Smooth muscle cell (in vitro differentiated cells): ENCODE results near the gene TRAPPC5. TPM values are rescaled to one million over a fixed set of nuclear protein-coding genes. Genes with fewer than 3 reads are reported as not detected.
"Not testable (repeated sequence)": the region's sequence is repeated elsewhere in the genome, so short reads cannot be mapped to it uniquely, and the experiment has no call there.

Experiments
- DNase-seq: peaks from one replicate; lab custom pipeline; 2025; ENCODE audit not compliant: unreplicated experiment; lab: John Stamatoyannopoulos, UW
- H2AFZ ChIP-seq: fragments of 200-600 bp; sonication (generic); 2 replicates; pipeline ENCODE4 v1.6.0; 2016; ENCODE audit warnings: antibody characterized with exemption, low read depth, mild to moderate bottlenecking
- H3F3A ChIP-seq: fragments of 200-600 bp; sonication (generic); 2 replicates; pipeline ENCODE4 v1.6.0; 2017; ENCODE audit warnings: antibody characterized with exemption, low read depth
- H3K27ac ChIP-seq: fragments of 200-600 bp; sonication (generic); 2 replicates; pipeline ENCODE4 v1.5.1; 2016; ENCODE audit warnings: low read depth, mild to moderate bottlenecking
- H3K27me3 ChIP-seq: fragments of 200-600 bp; sonication (generic); 2 replicates; pipeline ENCODE4 v1.6.1; 2016; ENCODE audit warnings: low read depth, mild to moderate bottlenecking
- H3K36me3 ChIP-seq: fragments of 200-600 bp; sonication (generic); 2 replicates; pipeline ENCODE4 v1.5.1; 2016; ENCODE audit warnings: low read depth
- H3K4me1 ChIP-seq: fragments of 200-600 bp; sonication (generic); 2 replicates; pipeline ENCODE4 v1.5.1; 2016; ENCODE audit warnings: low read depth
- H3K4me2 ChIP-seq: fragments of 200-600 bp; sonication (generic); 2 replicates; pipeline ENCODE4 v1.6.0; 2016; ENCODE audit warnings: mild to moderate bottlenecking
- H3K4me3 ChIP-seq: fragments of 200-600 bp; sonication (generic); 2 replicates; pipeline ENCODE4 v1.5.1; 2016; ENCODE audit warnings: mild to moderate bottlenecking
- H3K79me2 ChIP-seq: fragments of 200-600 bp; sonication (generic); 2 replicates; pipeline ENCODE4 v1.6.0; 2016; ENCODE audit warnings: low read depth, mild to moderate bottlenecking
- H3K9ac ChIP-seq: fragments of 200-600 bp; sonication (generic); 2 replicates; pipeline ENCODE4 v1.6.0; 2016; ENCODE audit warnings: low read depth
- H3K9me3 ChIP-seq: fragments of 200-600 bp; sonication (generic); replicated peaks from 2 replicates; pipeline ENCODE4 v1.5.1; 2016; ENCODE audit warnings: low read depth
- H4K20me1 ChIP-seq: fragments of 200-600 bp; sonication (generic); 2 replicates; pipeline ENCODE4 v1.6.0; 2016; ENCODE audit warnings: low read depth
- CTCF ChIP-seq: fragments of 200-600 bp; sonication (generic); IDR thresholded peaks from 2 replicates; pipeline ENCODE4 v1.5.1; 2017; ENCODE audit warnings: borderline replicate concordance, mild to moderate bottlenecking, antibody characterized with exemption; ENCODE audit not compliant: insufficient read depth, poor library complexity, severe bottlenecking
- WGBS: methylation state at CpG from one replicate; pipeline ENCODE4 v1.1.7; 2016; ENCODE audit warnings: low lambda C conversion rate; 5-methylcytosine and 5-hydroxymethylcytosine counted together
- polyA plus RNA-seq: library from polyadenylated mRNA; unstranded; fragments of >200 nt; fragmentation: Nextera tagmentation; extraction: Ambion mirVana; gene quantifications from 2 replicates; pipeline ENCODE4 v1.2.1, GENCODE V29; 2016
- total RNA-seq: library from RNA; depleted of rRNA; stranded (reverse); fragments of >200 nt; gene quantifications from 2 replicates; pipeline ENCODE4 v1.2.3, GENCODE V29; 2014

TRAPPC5 gene
- total and polyA plus RNA-seq, 2 experiments from 2014 or later = 61.8 to 166 TPM

- Histone ChIP-seq H3K27me3 (peaks cover under 1% of the 10 kb centered on the region), H3K9me3 (no peaks in the 10 kb centered on the region), H3K4me1 (no peaks in the 10 kb centered on the region), H3K36me3 (no peaks in the 10 kb centered on the region), H2AFZ (no peak overlapping the region), H3K79me2 (no peaks in the 10 kb centered on the region), H3K9ac (no peak overlapping the region), H3F3A (no peaks in the 10 kb centered on the region), H3K4me2 (no peak overlapping the region), H3K4me3 (no peak overlapping the region), H3K27ac (no peak overlapping the region), H4K20me1 (no peaks in the 10 kb centered on the region)
- TF ChIP-seq CTCF = no peak
- WGBS = 96% methylated on average over 8 of the region's 8 CpGs
- no peak for DNase-seq
Observed at GRCh38 chr19:7643031-7643415, 37.6 kb upstream of the TRAPPC5 start.

DNA sequence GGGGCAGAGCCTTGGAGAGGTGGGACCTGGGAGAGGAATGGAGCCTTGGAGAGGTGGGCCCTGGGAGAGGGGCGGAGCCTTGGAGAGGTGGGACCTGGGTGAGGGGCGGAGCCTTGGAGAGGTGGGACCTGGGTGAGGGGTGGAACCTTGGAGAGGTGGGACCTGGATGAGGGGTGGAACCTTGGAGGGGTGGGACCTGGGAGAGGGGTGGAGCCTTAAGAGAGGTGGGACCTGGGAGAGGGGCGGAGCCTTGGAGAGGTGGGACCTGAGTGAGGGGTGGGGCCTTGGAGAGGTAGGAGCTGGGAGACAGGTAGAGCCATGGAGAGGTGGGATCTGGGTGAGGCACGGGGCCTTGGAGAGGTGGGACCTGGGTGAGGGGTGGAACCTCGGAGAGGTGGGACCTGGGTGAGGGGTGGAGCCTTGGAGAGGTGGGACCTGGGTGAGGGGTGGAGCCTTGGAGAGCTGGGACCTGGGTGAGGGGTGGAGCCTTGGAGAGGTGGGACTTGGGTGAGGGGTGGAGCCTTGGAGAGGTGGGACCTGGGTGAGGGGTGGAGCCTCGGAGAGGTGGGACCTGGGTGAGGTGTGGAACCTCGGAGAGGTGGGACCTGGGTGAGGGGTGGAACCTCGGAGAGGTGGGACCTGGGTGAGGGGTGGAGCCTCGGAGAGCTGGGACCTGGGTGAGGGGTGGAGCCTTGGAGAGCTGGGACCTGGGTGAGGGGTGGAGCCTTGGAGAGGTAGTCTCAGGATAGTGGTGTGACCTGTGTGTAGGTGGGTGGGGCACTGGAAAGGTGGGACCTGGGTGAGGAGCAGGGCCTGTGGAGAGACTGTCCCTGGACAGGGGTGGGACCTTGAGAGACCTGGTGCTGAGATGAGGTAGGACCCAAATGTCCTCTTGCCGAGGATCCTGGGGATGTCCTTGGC, 36.7 kb upstream of the TRAPPC5 start:
- not testable (repeated sequence) for H3K4me2 ChIP-seq, DNase-seq, H3K27ac ChIP-seq, H3K36me3 ChIP-seq, H3F3A ChIP-seq, H2AFZ ChIP-seq, H3K27me3 ChIP-seq, H3K9me3 ChIP-seq, H4K20me1 ChIP-seq, H3K4me1 ChIP-seq, H3K4me3 ChIP-seq, H3K79me2 ChIP-seq, H3K9ac ChIP-seq
- 84% methylated on average over 7 of the region's 10 CpGs for WGBS

GRCh38 chr19:7644550-7644877, 36.1 kb upstream of the TRAPPC5 start:
- 96% methylated on average over 20 of the region's 20 CpGs for WGBS
- H3K4me1 ChIP-seq = no peaks in the 10 kb centered on the region
- H3K36me3 ChIP-seq = no peaks in the 10 kb centered on the region
- no peak overlapping the region for H3K27ac ChIP-seq
- H3K4me3 ChIP-seq = no peak overlapping the region
- H3F3A ChIP-seq = no peaks in the 10 kb centered on the region
- no peaks in the 10 kb centered on the region for H4K20me1 ChIP-seq
- H3K79me2 ChIP-seq = no peaks in the 10 kb centered on the region
- no peak for TF ChIP-seq CTCF
- no peak overlapping the region for H2AFZ ChIP-seq
- no peaks in the 10 kb centered on the region for H3K27me3 ChIP-seq
- no peak overlapping the region for H3K9ac ChIP-seq
- H3K9me3 ChIP-seq = no peaks in the 10 kb centered on the region
- no peak overlapping the region for H3K4me2 ChIP-seq
- no peak for DNase-seq

- 97% methylated on average over 14 of the region's 14 CpGs for WGBS
- Histone ChIP-seq H3K79me2 (no peaks in the 10 kb centered on the region), H3K4me1 (no peaks in the 10 kb centered on the region), H3K9ac (no peak overlapping the region), H3K9me3 (no peaks in the 10 kb centered on the region), H3K27ac (no peak overlapping the region), H3K27me3 (no peaks in the 10 kb centered on the region), H3K4me3 (no peak overlapping the region), H3K36me3 (no peaks in the 10 kb centered on the region), H3K4me2 (no peak overlapping the region), H2AFZ (no peak overlapping the region), H4K20me1 (no peaks in the 10 kb centered on the region), H3F3A (no peaks in the 10 kb centered on the region)
- DNase-seq = no peak
- no peak for TF ChIP-seq CTCF
Observed at GRCh38 chr19:7645163-7645562, 35.5 kb upstream of the TRAPPC5 start.
